ENCODE data around the gene ALLC.
"Not testable (repeated sequence)": the region's sequence is repeated elsewhere in the genome, so short reads cannot be mapped to it uniquely, and the experiment has no call there.

Gene ALLC

GRCh38 chr2:3657881-3658280 lies at the start of gene ALLC:
Gene ALLC, plus strand, starts transcription at chr2:3658200. Its CDS starts 12,958 bp downstream, at chr2:3671158.
- intact Hi-C loops (cut with DNase I), result no loop called here
- no peak for DNase-seq

- intact Hi-C loops (cut with DNase I), result no loop called here
These were observed 49.4 kb upstream of the ALLC start for GRCh38 chr2:3608373-3609278.

GRCh38 chr2:3609279-3609673 lies 48.7 kb upstream of the ALLC start:
- intact Hi-C loops (cut with DNase I), result not testable (repeated sequence)

More at GRCh38 chr2:3608373-3609278, 49.4 kb upstream of the ALLC start:
- DNase-seq, result peak in 5 of 42 donors; percentile 12 to 42 (median 15)

GRCh38 chr2:3610415-3610814 lies 47.6 kb upstream of the ALLC start:
- intact Hi-C loops (cut with DNase I), result no loop called here
- DNase-seq, result peak in 4 of 42 donors; percentile 9 to 37 (median 24)

More at GRCh38 chr2:3609279-3609673, 48.7 kb upstream of the ALLC start:
- peak in 5 of 42 donors; percentile 9 to 37 (median 15) for DNase-seq

GRCh38 chr2:3610881-3611505 lies 47.0 kb upstream of the ALLC start:
- peak in 7 of 42 donors; percentile 12 to 53 (median 19) for DNase-seq

GRCh38 chr2:3611589-3611988 lies 46.4 kb upstream of the ALLC start:
- peak in 5 of 42 donors; percentile 1 to 35 (median 13) for DNase-seq

More at GRCh38 chr2:3610881-3611505, 47.0 kb upstream of the ALLC start:
- intact Hi-C loops (cut with DNase I), result no loop called here

GRCh38 chr2:3612639-3613523 lies 45.1 kb upstream of the ALLC start:
- DNase-seq, result peak in 8 of 42 donors; percentile 4 to 27 (median 11)
- intact Hi-C loops (cut with DNase I), result no loop called here

More at GRCh38 chr2:3611589-3611988, 46.4 kb upstream of the ALLC start:
- intact Hi-C loops (cut with DNase I), result no loop called here

- intact Hi-C loops (cut with DNase I), result no loop called here
- DNase-seq, result peak in 3 of 42 donors; percentile 4 to 9 (median 8)
These were observed 44.5 kb upstream of the ALLC start for GRCh38 chr2:3613524-3613905.

- DNase-seq; intact Hi-C loops (cut with DNase I): not testable (repeated sequence)
These were observed 43.3 kb upstream of the ALLC start for GRCh38 chr2:3614743-3615142.

GRCh38 chr2:3615541-3616200 lies 42.3 kb upstream of the ALLC start:
- intact Hi-C loops (cut with DNase I), result not testable (repeated sequence)
- DNase-seq, result peak in 2 of 42 donors; percentile 8

GRCh38 chr2:3616435-3617197 lies 41.4 kb upstream of the ALLC start:
- peak in 2 of 42 donors; percentile 13 to 16 for DNase-seq
- intact Hi-C loops (cut with DNase I), result not testable (repeated sequence)

GRCh38 chr2:3617198-3617890 lies 40.7 kb upstream of the ALLC start:
- intact Hi-C loops (cut with DNase I), result no loop called here
- DNase-seq, result peak in 6 of 42 donors; percentile 1 to 27 (median 6)

- intact Hi-C loops (cut with DNase I), result no loop called here
- DNase-seq, result no peak
These were observed 39.6 kb upstream of the ALLC start for GRCh38 chr2:3618367-3618766.

GRCh38 chr2:3619033-3619432 lies 39.0 kb upstream of the ALLC start:
- intact Hi-C loops (cut with DNase I), result no loop called here
- no peak for DNase-seq

GRCh38 chr2:3619661-3620060 lies 38.3 kb upstream of the ALLC start:
- DNase-seq, result peak in 6 of 42 donors; percentile 0 to 27 (median 7)
- intact Hi-C loops (cut with DNase I), result not testable (repeated sequence)

GRCh38 chr2:3620834-3621233 lies 37.2 kb upstream of the ALLC start:
- DNase-seq, result no peak
- intact Hi-C loops (cut with DNase I), result no loop called here

- intact Hi-C loops (cut with DNase I), result no loop called here
- no peak for DNase-seq
These were observed 35.0 kb upstream of the ALLC start for GRCh38 chr2:3622967-3623366.
